ENCODE measurements around the gene SLC11A1. TPM values are rescaled to one million over a fixed set of nuclear protein-coding genes. Genes with fewer than 3 reads are reported as not detected.

Gene SLC11A1
- total RNA-seq, 1 donor from 2014 or later, result 36.6 TPM

DNA sequence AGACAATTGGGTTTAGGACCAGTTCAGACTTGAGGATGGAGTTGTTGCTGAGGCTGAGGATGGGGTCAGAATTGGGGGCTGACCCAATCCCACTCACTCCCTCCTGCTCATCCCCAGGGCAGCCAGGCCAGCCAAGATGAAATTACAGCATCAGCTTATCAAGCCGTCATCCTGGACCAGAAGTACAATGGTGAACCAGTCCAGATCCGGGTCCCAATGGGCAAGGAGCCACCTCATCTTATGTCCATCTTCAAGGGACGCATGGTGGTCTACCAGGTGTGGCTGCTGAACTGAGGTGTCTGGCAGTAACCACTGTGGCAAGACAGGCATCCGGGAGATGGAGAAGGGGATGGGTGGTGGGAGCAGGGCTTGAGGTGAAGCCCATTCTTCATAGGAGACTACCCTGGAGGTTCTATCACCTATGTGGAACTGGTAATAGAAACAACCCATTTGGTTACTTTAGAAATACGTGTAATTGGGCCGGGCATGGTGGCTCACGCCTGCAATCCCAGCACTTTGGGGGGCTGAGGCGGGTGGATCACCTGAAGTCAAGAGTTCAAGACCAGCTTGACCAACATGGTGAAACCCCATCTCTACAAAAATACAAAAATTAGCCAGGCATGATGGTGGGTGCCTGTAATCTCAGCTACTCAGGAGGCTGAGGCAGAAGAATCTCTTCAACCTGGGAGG lies 50.7 kb downstream of the SLC11A1 start:
- DNase-seq (ENCODE audit: extremely low spot score in 2 of 2), result no peak
- Histone ChIP-seq H3K27me3 (no peaks in the 10 kb centered on the region), H3K27ac (no peak overlapping the region), H3K36me3 (no peaks in the 10 kb centered on the region), H3K4me3 (no peak overlapping the region), H3K4me1 (no peaks in the 10 kb centered on the region), H3K9me3 (no peaks in the 10 kb centered on the region)
- intact Hi-C loops (cut with DNase I), result no loop called here
- TF ChIP-seq POLR2AphosphoS5 (IDR thresholded peaks at IDR 0.05; ENCODE audit: insufficient read depth in 1 of 2, low read depth in 1 of 2) (no peak), POLR2A (IDR thresholded peaks at IDR 0.05) (no peak)
- TF ChIP-seq, protein P1, sequence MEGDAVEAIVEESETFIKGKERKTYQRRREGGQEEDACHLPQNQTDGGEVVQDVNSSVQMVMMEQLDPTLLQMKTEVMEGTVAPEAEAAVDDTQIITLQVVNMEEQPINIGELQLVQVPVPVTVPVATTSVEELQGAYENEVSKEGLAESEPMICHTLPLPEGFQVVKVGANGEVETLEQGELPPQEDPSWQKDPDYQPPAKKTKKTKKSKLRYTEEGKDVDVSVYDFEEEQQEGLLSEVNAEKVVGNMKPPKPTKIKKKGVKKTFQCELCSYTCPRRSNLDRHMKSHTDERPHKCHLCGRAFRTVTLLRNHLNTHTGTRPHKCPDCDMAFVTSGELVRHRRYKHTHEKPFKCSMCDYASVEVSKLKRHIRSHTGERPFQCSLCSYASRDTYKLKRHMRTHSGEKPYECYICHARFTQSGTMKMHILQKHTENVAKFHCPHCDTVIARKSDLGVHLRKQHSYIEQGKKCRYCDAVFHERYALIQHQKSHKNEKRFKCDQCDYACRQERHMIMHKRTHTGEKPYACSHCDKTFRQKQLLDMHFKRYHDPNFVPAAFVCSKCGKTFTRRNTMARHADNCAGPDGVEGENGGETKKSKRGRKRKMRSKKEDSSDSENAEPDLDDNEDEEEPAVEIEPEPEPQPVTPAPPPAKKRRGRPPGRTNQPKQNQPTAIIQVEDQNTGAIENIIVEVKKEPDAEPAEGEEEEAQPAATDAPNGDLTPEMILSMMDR (IDR thresholded peaks at IDR 0.05), result no peak

DNA sequence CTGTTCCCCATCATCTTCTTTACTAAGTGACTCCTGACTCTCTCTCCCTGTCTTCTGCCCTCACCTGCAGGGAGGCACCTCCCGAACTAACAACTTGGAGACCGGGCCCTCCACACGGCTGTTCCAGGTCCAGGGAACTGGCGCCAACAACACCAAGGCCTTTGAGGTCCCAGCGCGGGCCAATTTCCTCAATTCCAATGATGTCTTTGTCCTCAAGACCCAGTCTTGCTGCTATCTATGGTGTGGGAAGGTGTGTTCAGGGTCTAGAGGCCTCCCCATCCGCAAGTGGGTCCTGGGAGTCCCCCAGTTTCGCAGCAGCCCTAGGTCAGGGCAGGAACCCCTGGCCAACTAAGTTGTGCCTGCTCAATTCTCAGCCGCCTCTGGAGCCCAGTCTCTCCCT lies 52.4 kb downstream of the SLC11A1 start:
- intact Hi-C loops (cut with DNase I), result no loop called here
- Histone ChIP-seq H3K27me3 (no peaks in the 10 kb centered on the region), H3K9me3 (no peaks in the 10 kb centered on the region), H3K36me3 (no peaks in the 10 kb centered on the region), H3K4me1 (no peaks in the 10 kb centered on the region), H3K4me3 (no peak overlapping the region), H3K27ac (no peak overlapping the region)
- no peak for TF ChIP-seq POLR2AphosphoS5 (IDR thresholded peaks at IDR 0.05; ENCODE audit: insufficient read depth in 1 of 2, low read depth in 1 of 2)
- TF ChIP-seq, protein P1 (IDR thresholded peaks at IDR 0.05), result no peak
- no peak for DNase-seq (ENCODE audit: extremely low spot score in 2 of 2)

DNA sequence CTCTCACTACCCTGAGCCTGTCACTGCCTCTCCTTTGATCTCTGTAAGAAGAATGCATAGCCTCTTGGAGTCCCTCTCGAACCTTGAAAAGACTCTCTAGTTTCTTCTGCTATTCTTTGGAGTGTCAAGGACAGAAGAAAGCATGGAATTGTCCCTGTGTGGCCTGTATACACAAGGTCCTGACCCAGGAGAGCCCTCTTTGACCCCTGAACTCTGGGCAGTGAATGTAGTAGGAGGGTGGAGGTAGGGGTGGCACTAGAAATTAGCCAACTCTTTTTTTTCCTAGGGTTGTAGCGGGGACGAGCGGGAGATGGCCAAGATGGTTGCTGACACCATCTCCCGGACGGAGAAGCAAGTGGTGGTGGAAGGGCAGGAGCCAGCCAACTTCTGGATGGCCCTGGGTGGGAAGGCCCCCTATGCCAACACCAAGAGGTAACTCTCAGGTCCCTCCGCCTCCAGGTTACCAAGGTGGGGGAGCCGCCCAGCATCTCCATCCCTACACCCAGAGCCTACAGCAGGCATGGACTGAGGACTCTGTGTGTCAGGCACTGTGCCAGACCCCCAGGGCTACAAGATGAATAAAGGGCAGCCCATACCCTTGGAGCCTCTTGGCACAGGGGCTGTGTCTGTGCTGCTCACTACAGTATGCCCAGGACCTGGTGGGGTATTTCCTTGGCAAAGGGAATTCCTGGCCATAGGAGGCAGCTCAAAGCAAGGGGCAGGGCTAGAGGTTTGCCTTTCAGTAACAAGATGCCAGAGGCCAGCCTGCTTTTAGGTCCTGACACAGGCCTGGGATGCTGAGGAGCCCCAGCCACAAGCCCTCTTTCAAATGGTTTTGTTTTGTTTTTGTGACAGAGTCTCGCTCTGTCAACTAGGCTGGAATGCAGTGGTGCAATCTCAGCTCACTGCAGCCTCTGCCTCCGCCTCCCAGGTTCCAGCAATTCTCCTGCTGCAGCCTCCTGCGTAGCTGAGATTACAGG lies 53.2 kb downstream of the SLC11A1 start:
- TF ChIP-seq, protein P1 (IDR thresholded peaks at IDR 0.05), result no peak
- TF ChIP-seq POLR2AphosphoS5 (IDR thresholded peaks at IDR 0.05; ENCODE audit: insufficient read depth in 1 of 2, low read depth in 1 of 2) (no peak), POLR2A (IDR thresholded peaks at IDR 0.05) (no peak)
- DNase-seq (ENCODE audit: extremely low spot score in 2 of 2), result no peak

DNA sequence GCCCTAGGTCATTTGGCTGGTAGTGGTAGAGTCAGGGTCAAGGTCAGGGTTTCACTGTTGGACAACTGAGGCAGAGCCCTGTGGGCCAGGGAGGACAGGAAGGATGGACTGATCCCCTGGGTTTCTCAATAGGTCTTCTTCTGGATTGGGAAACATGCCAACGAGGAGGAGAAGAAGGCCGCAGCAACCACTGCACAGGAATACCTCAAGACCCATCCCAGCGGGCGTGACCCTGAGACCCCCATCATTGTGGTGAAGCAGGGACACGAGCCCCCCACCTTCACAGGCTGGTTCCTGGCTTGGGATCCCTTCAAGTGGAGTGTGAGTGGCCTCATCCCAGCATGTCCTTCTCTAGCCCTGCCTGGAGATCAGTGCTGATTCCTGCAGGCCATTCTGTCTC lies 54.9 kb downstream of the SLC11A1 start:
- no peaks in the 10 kb centered on the region for H3K4me1 ChIP-seq
- intact Hi-C loops (cut with DNase I), result no loop called here
- no peak for DNase-seq (ENCODE audit: extremely low spot score in 2 of 2)

More for the DNA sequence above, 53.2 kb downstream of the SLC11A1 start:
- H3K36me3 ChIP-seq, result no peaks in the 10 kb centered on the region
- H3K4me3 ChIP-seq, result no peak overlapping the region
- no peaks in the 10 kb centered on the region for H3K9me3 ChIP-seq
- intact Hi-C loops (cut with DNase I), result no loop called here
- no peak overlapping the region for H3K27ac ChIP-seq
- no peaks in the 10 kb centered on the region for H3K27me3 ChIP-seq
- H3K4me1 ChIP-seq, result no peaks in the 10 kb centered on the region

More for the DNA sequence above, 54.9 kb downstream of the SLC11A1 start:
- Histone ChIP-seq H3K9me3 (no peaks in the 10 kb centered on the region), H3K27me3 (no peaks in the 10 kb centered on the region), H3K4me3 (no peak overlapping the region), H3K36me3 (no peaks in the 10 kb centered on the region), H3K27ac (no peak overlapping the region)
- TF ChIP-seq, protein P1 (IDR thresholded peaks at IDR 0.05), result no peak
- no peak for TF ChIP-seq POLR2AphosphoS5 (IDR thresholded peaks at IDR 0.05; ENCODE audit: insufficient read depth in 1 of 2, low read depth in 1 of 2)

Data from vagina (tissue), 2 donors.